ENCODE results near the gene CCDC92B.

Gene CCDC92B

GRCh38 chr17:2780931-2781454 is 31.5 kb upstream of the CCDC92B start:
- H3K9me3 ChIP-seq = peaks cover 0 to 8% (median 6%) of the 10 kb centered on the region in 3 donors
- TF ChIP-seq CTCF (IDR thresholded peaks at IDR 0.05) = no peak
- DNase-seq = no peak
- H3K4me3 ChIP-seq = no peak overlapping the region
- H3K4me1 ChIP-seq = peaks cover 0 to 8% (median 6%) of the 10 kb centered on the region in 4 donors
- intact Hi-C loops (cut with DNase I; ENCODE audit: low total_unique reads) = no loop called here
- H3K27ac ChIP-seq = no peak overlapping the region
- H3K27me3 ChIP-seq = peaks cover 0 to 49% of the 10 kb centered on the region in 2 donors
- no peaks in the 10 kb centered on the region for H3K36me3 ChIP-seq

- Histone ChIP-seq H3K4me1 (peaks cover 0 to 8% (median 6%) of the 10 kb centered on the region in 4 donors), H3K36me3 (no peaks in the 10 kb centered on the region), H3K27me3 (peaks cover 0 to 56% of the 10 kb centered on the region in 2 donors), H3K27ac (no peak overlapping the region), H3K4me3 (no peak overlapping the region), H3K9me3 (peaks cover 0 to 8% (median 6%) of the 10 kb centered on the region in 3 donors)
- DNase-seq = no peak
- TF ChIP-seq CTCF (IDR thresholded peaks at IDR 0.05) = no peak
- intact Hi-C loops (cut with DNase I; ENCODE audit: low total_unique reads) = no loop called here
These were observed 30.8 kb upstream of the CCDC92B start for GRCh38 chr17:2780256-2780655.

GRCh38 chr17:2779545-2779944 is 30.1 kb upstream of the CCDC92B start:
- Histone ChIP-seq H3K27me3 (peaks cover 0 to 62% of the 10 kb centered on the region in 2 donors), H3K27ac (no peak overlapping the region), H3K4me1 (peaks cover 0 to 8% (median 6%) of the 10 kb centered on the region in 4 donors), H3K9me3 (peaks cover 0 to 8% (median 6%) of the 10 kb centered on the region in 3 donors), H3K4me3 (no peak overlapping the region), H3K36me3 (no peaks in the 10 kb centered on the region)
- no peak for TF ChIP-seq CTCF (IDR thresholded peaks at IDR 0.05)
- no peak for DNase-seq
- intact Hi-C loops (cut with DNase I; ENCODE audit: low total_unique reads) = no loop called here

- H3K36me3 ChIP-seq = no peaks in the 10 kb centered on the region
- no peak overlapping the region for H3K4me3 ChIP-seq
- no peak for DNase-seq
- H3K27me3 ChIP-seq = peaks cover 0 to 69% of the 10 kb centered on the region in 2 donors
- intact Hi-C loops (cut with DNase I; ENCODE audit: low total_unique reads) = no loop called here
- no peak for TF ChIP-seq CTCF (IDR thresholded peaks at IDR 0.05)
- H3K27ac ChIP-seq = no peak overlapping the region
- peaks cover 0 to 8% (median 6%) of the 10 kb centered on the region in 4 donors for H3K4me1 ChIP-seq
- H3K9me3 ChIP-seq = peaks cover 0 to 2% (median under 1%) of the 10 kb centered on the region in 3 donors
These were observed 29.0 kb upstream of the CCDC92B start for GRCh38 chr17:2778489-2778888.

- no peak overlapping the region for H3K27ac ChIP-seq
- no peaks in the 10 kb centered on the region for H3K36me3 ChIP-seq
- DNase-seq = no peak
- no peaks in the 10 kb centered on the region for H3K9me3 ChIP-seq
- TF ChIP-seq CTCF (IDR thresholded peaks at IDR 0.05) = no peak
- intact Hi-C loops (cut with DNase I; ENCODE audit: low total_unique reads) = no loop called here
- peaks cover 0 to 8% (median 6%) of the 10 kb centered on the region in 4 donors for H3K4me1 ChIP-seq
- H3K27me3 ChIP-seq = peaks cover 0 to 73% of the 10 kb centered on the region in 2 donors
- no peak overlapping the region for H3K4me3 ChIP-seq
These were observed 27.9 kb upstream of the CCDC92B start for GRCh38 chr17:2777242-2777867.

Measured in tibial artery (tissue), 4 donors.